ENCODE measurements around the gene ITPRIPL2.

ITPRIPL2 gene

DNA sequence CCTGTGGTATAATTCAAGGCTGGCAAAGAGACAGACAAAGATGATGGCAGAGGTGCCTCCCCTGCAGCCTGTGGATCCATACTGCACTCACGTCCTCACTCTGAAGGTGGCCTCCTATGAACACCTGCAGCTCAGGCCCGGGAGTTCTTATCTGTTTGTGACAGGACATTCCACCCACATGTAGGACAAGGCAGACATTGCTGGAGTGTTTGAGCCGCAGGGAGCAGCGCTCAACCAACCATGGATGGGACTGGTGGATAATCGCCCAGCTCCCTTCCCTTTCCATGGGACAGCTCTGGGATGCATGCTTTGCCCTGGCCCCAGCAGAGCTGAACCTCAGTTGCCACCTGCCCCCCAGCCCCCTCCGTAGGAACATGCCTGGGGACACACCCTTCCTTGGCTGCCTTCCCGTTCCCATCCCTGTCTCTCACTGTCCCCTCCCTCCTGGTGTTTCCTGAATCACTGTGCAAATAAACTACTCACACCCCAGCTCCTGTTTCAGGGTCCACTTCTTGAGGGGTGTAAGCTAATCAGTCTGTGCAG lies 22.2 kb downstream of the ITPRIPL2 start:
- peaks cover 64% of the 10 kb centered on the region for H3K4me1 ChIP-seq (ENCODE audit: control insufficient read depth, insufficient read depth, low read length, poor library complexity, severe bottlenecking)
- 51 to 56% methylated on average over 6 of the region's 7 CpGs for WGBS, 2 experiments (ENCODE audit: insufficient coverage in 2 of 2)
- H3K9me3 ChIP-seq (ENCODE audit: control insufficient read depth, low read length): no peaks in the 10 kb centered on the region
- no peak overlapping the region for H3K27ac ChIP-seq (ENCODE audit: low read depth, low read length, severe bottlenecking)
- H3K36me3 ChIP-seq (ENCODE audit: control insufficient read depth, insufficient read depth, low read length): no peaks in the 10 kb centered on the region
- no peak overlapping the region for H3K4me3 ChIP-seq (ENCODE audit: extremely low read depth, insufficient read depth, low read length, poor library complexity, severe bottlenecking)

DNA sequence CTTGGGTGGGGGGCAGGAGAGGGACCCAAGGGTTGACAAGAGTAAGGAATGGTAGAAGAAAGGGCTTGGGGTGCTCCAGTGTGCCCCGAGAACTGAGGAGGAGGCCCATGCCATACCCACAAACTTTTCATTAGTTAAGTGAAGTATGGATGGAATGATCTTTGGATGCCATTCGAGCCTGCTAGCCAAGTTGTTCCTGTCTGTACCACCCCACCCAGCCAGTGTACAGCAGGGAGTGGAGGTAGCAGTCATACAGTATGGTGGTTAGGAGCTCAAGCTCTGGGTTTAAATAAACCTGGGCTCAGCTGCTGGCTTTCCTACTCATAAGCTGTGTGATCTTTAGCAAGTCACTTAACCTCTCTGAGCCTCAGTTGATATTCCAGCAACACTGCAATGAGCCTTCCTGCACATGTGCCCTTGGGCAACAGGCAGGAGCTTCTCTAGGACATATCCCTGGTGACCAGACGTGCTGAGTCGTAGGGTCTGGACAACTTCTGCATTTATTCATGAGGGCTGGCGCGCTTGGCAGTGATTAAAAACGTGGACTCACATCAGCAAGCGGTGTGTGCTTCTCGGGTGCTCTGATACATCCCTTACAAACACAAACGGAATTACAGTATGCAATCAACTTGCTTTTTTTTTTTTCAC lies 22.9 kb downstream of the ITPRIPL2 start:
- H3K4me1 ChIP-seq (ENCODE audit: control insufficient read depth, insufficient read depth, low read length, poor library complexity, severe bottlenecking): peaks cover 57% of the 10 kb centered on the region
- no peaks in the 10 kb centered on the region for H3K36me3 ChIP-seq (ENCODE audit: control insufficient read depth, insufficient read depth, low read length)
- WGBS, 2 experiments (ENCODE audit: insufficient coverage in 2 of 2): 80 to 81% methylated on average over 7 to 8 of the region's 10 CpGs
- H3K27ac ChIP-seq (ENCODE audit: low read depth, low read length, severe bottlenecking): no peak overlapping the region
- no peak overlapping the region for H3K4me3 ChIP-seq (ENCODE audit: extremely low read depth, insufficient read depth, low read length, poor library complexity, severe bottlenecking)
- no peaks in the 10 kb centered on the region for H3K9me3 ChIP-seq (ENCODE audit: control insufficient read depth, low read length)

DNA sequence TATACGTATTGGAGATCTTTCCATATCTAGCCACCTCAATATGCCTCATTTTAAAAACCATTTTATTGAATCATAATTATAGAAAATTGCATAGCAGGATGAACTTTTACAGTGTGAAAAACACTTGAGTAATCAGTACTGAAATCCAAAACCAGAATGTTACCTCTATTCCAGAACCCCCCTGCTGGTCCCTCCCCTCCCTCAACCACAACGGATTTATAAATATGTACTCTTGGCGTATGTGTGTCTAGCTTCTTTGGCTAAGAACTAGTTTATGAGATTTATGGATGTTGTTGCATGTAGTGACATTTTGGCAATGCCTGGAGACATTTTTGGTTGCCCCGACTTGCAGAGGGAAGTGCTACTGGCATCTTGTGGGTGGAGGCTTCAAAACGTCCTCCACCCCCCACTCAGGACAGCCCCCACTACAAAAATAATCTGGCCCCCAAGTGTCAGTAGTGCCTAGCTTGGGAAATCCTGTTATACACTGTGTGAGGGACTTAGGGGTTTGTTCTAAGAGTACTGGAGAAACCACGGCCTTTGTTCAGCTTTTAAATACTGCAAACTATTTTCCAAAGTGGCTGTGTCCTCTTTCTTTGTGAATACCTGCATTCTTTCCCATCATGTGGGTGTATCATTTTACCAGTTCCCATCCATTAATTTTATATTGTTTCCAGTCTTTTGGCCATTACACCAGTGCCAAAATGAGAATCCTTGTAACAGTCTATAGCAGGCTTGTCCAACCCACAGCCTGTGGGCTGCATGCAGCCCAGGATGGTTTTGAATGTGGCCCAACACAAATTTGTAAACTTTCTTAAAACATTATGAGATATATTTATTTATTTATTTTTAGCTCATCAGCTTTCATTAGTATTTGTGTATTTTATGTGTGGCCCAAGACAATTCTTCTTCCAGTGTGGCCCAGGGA lies 23.7 kb downstream of the ITPRIPL2 start:
- peaks cover 53% of the 10 kb centered on the region for H3K4me1 ChIP-seq (ENCODE audit: control insufficient read depth, insufficient read depth, low read length, poor library complexity, severe bottlenecking)
- peak overlapping the region; percentile 73 for H3K27ac ChIP-seq (ENCODE audit: low read depth, low read length, severe bottlenecking)
- H3K9me3 ChIP-seq (ENCODE audit: control insufficient read depth, low read length): no peaks in the 10 kb centered on the region
- no peak overlapping the region for H3K4me3 ChIP-seq (ENCODE audit: extremely low read depth, insufficient read depth, low read length, poor library complexity, severe bottlenecking)
- no peaks in the 10 kb centered on the region for H3K36me3 ChIP-seq (ENCODE audit: control insufficient read depth, insufficient read depth, low read length)
- 71% methylated on average over 3 of the region's 6 CpGs; no CpG with 5 or more reads in 1 of the 2 experiments for WGBS, 2 experiments (ENCODE audit: insufficient coverage in 2 of 2)

DNA sequence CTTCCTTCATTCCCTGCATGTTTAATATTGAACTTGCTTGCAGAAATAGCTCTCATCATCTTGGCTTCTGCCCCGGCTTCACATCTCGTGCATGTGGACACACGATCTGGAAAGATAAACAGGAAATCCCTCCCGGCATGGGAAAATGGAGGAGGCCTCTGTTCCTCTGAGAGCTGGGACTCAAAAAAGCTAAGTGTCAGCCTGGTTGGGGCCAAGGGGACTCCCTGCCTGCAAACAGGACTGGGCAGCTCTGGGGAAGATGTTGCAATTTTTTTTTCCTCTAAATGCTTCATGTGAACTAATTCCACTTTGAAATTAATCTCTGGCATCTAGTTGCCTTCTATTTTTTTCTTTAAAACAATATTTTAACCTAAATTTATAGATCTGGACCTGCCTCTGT lies 24.8 kb downstream of the ITPRIPL2 start:
- Histone ChIP-seq H3K9me3 (ENCODE audit: control insufficient read depth, low read length) (no peaks in the 10 kb centered on the region), H3K36me3 (ENCODE audit: control insufficient read depth, insufficient read depth, low read length) (no peaks in the 10 kb centered on the region), H3K27ac (ENCODE audit: low read depth, low read length, severe bottlenecking) (no peak overlapping the region), H3K4me1 (ENCODE audit: control insufficient read depth, insufficient read depth, low read length, poor library complexity, severe bottlenecking) (peaks cover 53% of the 10 kb centered on the region), H3K4me3 (ENCODE audit: extremely low read depth, insufficient read depth, low read length, poor library complexity, severe bottlenecking) (no peak overlapping the region)
- 37 to 48% methylated on average over 2 to 3 of the region's 4 CpGs for WGBS, 2 experiments (ENCODE audit: insufficient coverage in 2 of 2)

DNA sequence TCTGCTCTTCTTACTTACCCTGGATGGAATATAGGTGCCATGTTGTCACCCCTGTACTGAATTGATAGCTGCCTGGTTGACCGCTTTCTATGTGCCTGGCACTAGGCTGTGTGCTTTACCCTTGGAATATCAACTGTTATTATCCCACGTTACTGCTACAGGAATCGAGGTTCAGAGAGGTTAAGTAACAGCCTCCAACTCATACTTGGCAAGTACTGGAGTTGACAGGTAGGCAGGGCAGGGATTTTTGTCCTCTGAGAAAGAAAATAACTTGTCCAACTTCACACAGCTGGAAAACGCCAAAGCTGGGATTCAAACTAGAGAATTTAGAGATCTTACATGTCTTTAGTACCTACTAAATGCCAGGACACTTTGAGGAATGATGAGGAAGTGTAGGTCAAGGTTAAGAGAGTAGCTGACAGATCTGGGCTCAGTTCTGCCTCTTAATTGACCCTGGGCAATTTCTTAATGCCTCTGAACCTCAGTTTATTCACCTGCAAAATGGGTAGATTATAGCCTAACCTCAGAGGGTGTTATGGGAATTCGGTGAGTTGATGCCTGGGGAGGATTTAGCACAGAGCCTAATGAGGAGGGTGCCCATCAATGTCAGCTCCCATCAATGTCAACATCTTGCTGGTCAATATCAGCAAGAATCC lies 25.8 kb downstream of the ITPRIPL2 start:
- no peaks in the 10 kb centered on the region for H3K9me3 ChIP-seq (ENCODE audit: control insufficient read depth, low read length)
- H3K4me3 ChIP-seq (ENCODE audit: extremely low read depth, insufficient read depth, low read length, poor library complexity, severe bottlenecking): no peak overlapping the region
- 80 to 90% methylated on average over 2 of the region's 5 CpGs for WGBS, 2 experiments (ENCODE audit: insufficient coverage in 2 of 2)
- peaks cover 52% of the 10 kb centered on the region for H3K4me1 ChIP-seq (ENCODE audit: control insufficient read depth, insufficient read depth, low read length, poor library complexity, severe bottlenecking)
- no peaks in the 10 kb centered on the region for H3K36me3 ChIP-seq (ENCODE audit: control insufficient read depth, insufficient read depth, low read length)
- H3K27ac ChIP-seq (ENCODE audit: low read depth, low read length, severe bottlenecking): no peak overlapping the region

DNA sequence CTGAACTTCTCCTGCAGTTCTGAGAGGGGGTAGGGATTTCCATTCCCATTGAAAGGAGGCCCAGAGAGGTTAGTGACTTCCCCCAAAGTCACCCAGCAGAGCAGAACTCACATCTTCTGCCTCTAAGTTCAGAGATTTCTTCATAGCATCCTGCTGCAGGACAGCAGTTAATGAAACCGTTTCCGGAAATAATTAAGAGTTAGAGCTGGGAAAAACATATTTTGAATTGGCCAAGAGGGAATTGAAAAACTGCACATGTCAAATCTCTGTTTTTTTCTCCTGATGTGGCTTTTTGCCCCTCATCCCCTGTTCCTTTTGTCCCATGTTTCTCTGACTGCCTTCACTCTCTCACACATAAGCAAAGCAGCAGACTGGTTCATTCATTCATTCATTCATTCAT lies 26.6 kb downstream of the ITPRIPL2 start:
- WGBS, 2 experiments (ENCODE audit: insufficient coverage in 2 of 2): 100% methylated on average over 2 of the region's 2 CpGs; no CpG with 5 or more reads in 1 of the 2 experiments
- H3K36me3 ChIP-seq (ENCODE audit: control insufficient read depth, insufficient read depth, low read length): no peaks in the 10 kb centered on the region
- peaks cover 45% of the 10 kb centered on the region for H3K4me1 ChIP-seq (ENCODE audit: control insufficient read depth, insufficient read depth, low read length, poor library complexity, severe bottlenecking)
- no peak overlapping the region for H3K4me3 ChIP-seq (ENCODE audit: extremely low read depth, insufficient read depth, low read length, poor library complexity, severe bottlenecking)
- H3K9me3 ChIP-seq (ENCODE audit: control insufficient read depth, low read length): no peaks in the 10 kb centered on the region
- no peak overlapping the region for H3K27ac ChIP-seq (ENCODE audit: low read depth, low read length, severe bottlenecking)

DNA sequence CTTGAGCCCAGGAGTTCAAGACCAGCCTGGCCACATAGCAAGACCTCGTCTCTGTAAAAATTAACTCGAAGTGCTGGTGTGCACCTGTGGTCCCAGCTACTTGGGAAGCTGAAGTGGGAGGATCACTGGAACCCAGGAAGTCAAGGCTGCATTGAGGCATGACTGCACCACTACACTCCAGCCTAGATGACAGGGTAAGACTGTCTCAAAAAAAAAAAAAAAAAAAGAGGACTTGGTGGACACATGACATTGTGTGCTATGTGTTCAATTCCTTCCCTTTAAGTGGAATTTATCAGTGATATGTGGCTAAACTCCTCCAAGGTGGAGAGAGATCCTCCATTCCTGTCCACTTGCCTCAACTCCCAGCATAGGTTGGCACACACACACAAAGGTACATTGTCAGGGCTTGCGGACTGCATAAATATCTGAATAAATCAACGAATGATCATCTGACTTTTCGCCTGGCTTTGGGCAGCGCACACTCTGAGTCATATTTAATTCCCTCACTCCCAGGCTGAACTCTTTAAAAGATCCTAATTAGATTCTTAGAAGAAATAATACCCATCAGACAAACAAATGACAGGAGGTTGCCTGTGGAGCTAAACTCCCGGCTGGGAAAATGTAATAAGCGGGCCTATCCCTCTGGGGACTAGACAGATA lies 29.3 kb downstream of the ITPRIPL2 start:
- Histone ChIP-seq H3K4me1 (ENCODE audit: control insufficient read depth, insufficient read depth, low read length, poor library complexity, severe bottlenecking) (peaks cover 18% of the 10 kb centered on the region), H3K4me3 (ENCODE audit: extremely low read depth, insufficient read depth, low read length, poor library complexity, severe bottlenecking) (no peak overlapping the region), H3K9me3 (ENCODE audit: control insufficient read depth, low read length) (peaks cover 3% of the 10 kb centered on the region), H3K27ac (ENCODE audit: low read depth, low read length, severe bottlenecking) (no peak overlapping the region), H3K36me3 (ENCODE audit: control insufficient read depth, insufficient read depth, low read length) (no peaks in the 10 kb centered on the region)
- WGBS, 2 experiments (ENCODE audit: insufficient coverage in 2 of 2): 96% methylated on average over 6 to 7 of the region's 8 CpGs

DNA sequence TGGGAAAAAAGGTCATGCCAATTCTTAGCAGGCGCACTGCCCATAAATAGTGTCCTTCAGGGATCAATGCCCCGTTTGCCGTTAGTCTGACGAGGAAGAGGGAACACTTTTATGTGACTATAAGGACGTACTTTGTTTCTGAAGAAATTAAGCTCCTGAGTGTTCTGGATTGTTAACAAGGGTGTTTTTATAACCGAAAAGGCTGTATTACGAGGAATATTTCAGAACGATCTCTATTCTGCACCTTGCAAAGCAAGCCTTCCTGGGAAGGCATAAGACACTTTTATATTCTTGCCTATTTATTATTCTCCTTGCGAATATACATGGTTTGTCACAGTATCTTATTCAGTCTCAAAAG lies 29.8 kb downstream of the ITPRIPL2 start:
- Histone ChIP-seq H3K9me3 (ENCODE audit: control insufficient read depth, low read length) (peaks cover 3% of the 10 kb centered on the region), H3K36me3 (ENCODE audit: control insufficient read depth, insufficient read depth, low read length) (no peaks in the 10 kb centered on the region), H3K4me3 (ENCODE audit: extremely low read depth, insufficient read depth, low read length, poor library complexity, severe bottlenecking) (no peak overlapping the region), H3K4me1 (ENCODE audit: control insufficient read depth, insufficient read depth, low read length, poor library complexity, severe bottlenecking) (peaks cover 13% of the 10 kb centered on the region), H3K27ac (ENCODE audit: low read depth, low read length, severe bottlenecking) (no peak overlapping the region)
- 83 to 88% methylated on average over 5 to 8 of the region's 9 CpGs for WGBS, 2 experiments (ENCODE audit: insufficient coverage in 2 of 2)

DNA sequence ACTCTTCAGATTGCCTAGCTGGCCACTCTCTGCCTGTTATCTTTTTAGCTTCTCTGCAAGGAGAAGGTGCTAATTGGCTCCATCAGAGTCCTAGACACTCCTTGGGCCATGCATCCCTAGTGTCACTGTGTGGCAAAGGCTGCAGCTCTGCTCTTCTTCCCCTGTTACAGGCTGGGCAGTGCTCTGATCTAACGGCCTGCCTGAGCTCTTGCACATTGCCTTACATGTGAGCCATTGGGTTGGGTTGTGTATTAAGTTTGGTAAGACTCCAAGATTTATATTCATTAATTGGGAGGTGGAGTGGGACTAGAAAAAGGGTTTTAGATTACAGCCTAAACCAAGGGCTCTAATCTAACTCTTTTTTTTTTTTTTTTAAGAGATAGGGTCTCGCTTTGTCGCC lies 31.2 kb downstream of the ITPRIPL2 start:
- 82 to 100% methylated on average over 1 to 2 of the region's 3 CpGs for WGBS, 2 experiments (ENCODE audit: insufficient coverage in 2 of 2)

DNA sequence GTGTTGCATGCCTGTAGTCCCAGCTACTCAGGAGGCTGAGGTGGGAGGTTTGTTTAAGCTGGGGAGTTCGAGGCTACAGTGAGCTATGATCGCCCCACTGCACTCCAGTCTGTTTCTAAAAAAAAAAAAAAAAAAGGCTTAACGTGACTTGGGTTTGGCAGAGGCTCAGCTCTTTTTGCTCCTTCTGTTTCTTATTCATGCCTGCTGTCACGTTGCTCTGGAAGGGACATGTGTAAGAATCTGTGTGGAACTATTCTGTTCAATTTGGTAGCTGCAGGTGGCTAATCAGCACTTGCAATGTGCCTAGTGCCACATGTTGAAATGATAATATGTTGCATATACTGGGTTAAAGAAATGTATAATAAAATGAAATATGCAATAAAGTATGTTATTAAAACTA lies 33.4 kb downstream of the ITPRIPL2 start:
- H3K9me3 ChIP-seq (ENCODE audit: control insufficient read depth, low read length): peaks cover 3% of the 10 kb centered on the region
- H3K4me3 ChIP-seq (ENCODE audit: extremely low read depth, insufficient read depth, low read length, poor library complexity, severe bottlenecking): no peak overlapping the region
- 96 to 100% methylated on average over 3 to 4 of the region's 4 CpGs for WGBS, 2 experiments (ENCODE audit: insufficient coverage in 2 of 2)
- no peaks in the 10 kb centered on the region for H3K4me1 ChIP-seq (ENCODE audit: control insufficient read depth, insufficient read depth, low read length, poor library complexity, severe bottlenecking)
- H3K36me3 ChIP-seq (ENCODE audit: control insufficient read depth, insufficient read depth, low read length): no peaks in the 10 kb centered on the region
- no peak overlapping the region for H3K27ac ChIP-seq (ENCODE audit: low read depth, low read length, severe bottlenecking)

More for the DNA sequence above, 31.2 kb downstream of the ITPRIPL2 start:
- Histone ChIP-seq H3K4me3 (ENCODE audit: extremely low read depth, insufficient read depth, low read length, poor library complexity, severe bottlenecking) (no peak overlapping the region), H3K27ac (ENCODE audit: low read depth, low read length, severe bottlenecking) (no peak overlapping the region), H3K4me1 (ENCODE audit: control insufficient read depth, insufficient read depth, low read length, poor library complexity, severe bottlenecking) (no peaks in the 10 kb centered on the region), H3K9me3 (ENCODE audit: control insufficient read depth, low read length) (peaks cover 3% of the 10 kb centered on the region), H3K36me3 (ENCODE audit: control insufficient read depth, insufficient read depth, low read length) (no peaks in the 10 kb centered on the region)
